ENCODE measurements around the gene NDUFS7. TPM values are rescaled to one million over a fixed set of nuclear protein-coding genes. Genes with fewer than 3 reads are reported as not detected.

Gene NDUFS7
- total and polyA plus RNA-seq, 2 experiments from 2014 or later: 264 to 455 TPM

GRCh38 chr19:1387684-1388636 is 4.3 kb downstream of the NDUFS7 start:
- H3K4me1 ChIP-seq (ENCODE audit: low read depth): no peaks in the 10 kb centered on the region
- H3K27me3 ChIP-seq: no peaks in the 10 kb centered on the region
- no peak for TF ChIP-seq CTCF (IDR thresholded peaks at IDR 0.05; ENCODE audit: low read depth, low read length)
- no peak for DNase-seq (ENCODE audit: low read depth in 1 of 2, low spot score in 1 of 2)
- H3K4me3 ChIP-seq: no peak overlapping the region
- no peaks in the 10 kb centered on the region for H3K9me3 ChIP-seq (ENCODE audit: low read depth)
- H3K36me3 ChIP-seq: peaks cover 25% of the 10 kb centered on the region
- H3K27ac ChIP-seq: no peak overlapping the region

GRCh38 chr19:1388637-1389026 is 4.9 kb downstream of the NDUFS7 start:
- Histone ChIP-seq H3K27ac (no peak overlapping the region), H3K27me3 (no peaks in the 10 kb centered on the region), H3K4me1 (ENCODE audit: low read depth) (no peaks in the 10 kb centered on the region), H3K36me3 (peaks cover 25% of the 10 kb centered on the region), H3K9me3 (ENCODE audit: low read depth) (no peaks in the 10 kb centered on the region), H3K4me3 (no peak overlapping the region)
- no peak for TF ChIP-seq CTCF (IDR thresholded peaks at IDR 0.05; ENCODE audit: low read depth, low read length)
- no peak for DNase-seq (ENCODE audit: low read depth in 1 of 2, low spot score in 1 of 2)

- Histone ChIP-seq H3K4me1 (ENCODE audit: low read depth) (no peaks in the 10 kb centered on the region), H3K9me3 (ENCODE audit: low read depth) (no peaks in the 10 kb centered on the region)
Measured at GRCh38 chr19:1389033-1389940, 5.6 kb downstream of the NDUFS7 start.

GRCh38 chr19:1390890-1391423 is 7.2 kb downstream of the NDUFS7 start:
- Histone ChIP-seq H3K36me3 (peaks cover 25% of the 10 kb centered on the region), H3K9me3 (ENCODE audit: low read depth) (no peaks in the 10 kb centered on the region), H3K27ac (no peak overlapping the region), H3K27me3 (no peaks in the 10 kb centered on the region), H3K4me1 (ENCODE audit: low read depth) (no peaks in the 10 kb centered on the region), H3K4me3 (no peak overlapping the region)
- no peak for TF ChIP-seq CTCF (IDR thresholded peaks at IDR 0.05; ENCODE audit: low read depth, low read length)
- DNase-seq (ENCODE audit: low read depth in 1 of 2, low spot score in 1 of 2): no peak

More at GRCh38 chr19:1389033-1389940, 5.6 kb downstream of the NDUFS7 start:
- Histone ChIP-seq H3K27ac (no peak overlapping the region), H3K27me3 (no peaks in the 10 kb centered on the region), H3K36me3 (peaks cover 25% of the 10 kb centered on the region), H3K4me3 (no peak overlapping the region)
- no peak for TF ChIP-seq CTCF (IDR thresholded peaks at IDR 0.05; ENCODE audit: low read depth, low read length)
- no peak for DNase-seq (ENCODE audit: low read depth in 1 of 2, low spot score in 1 of 2)

GRCh38 chr19:1392407-1392806 is 8.7 kb downstream of the NDUFS7 start:
- H3K36me3 ChIP-seq: peaks cover 25% of the 10 kb centered on the region
- no peaks in the 10 kb centered on the region for H3K9me3 ChIP-seq (ENCODE audit: low read depth)
- H3K27ac ChIP-seq: no peak overlapping the region
- H3K4me3 ChIP-seq: no peak overlapping the region
- no peak for TF ChIP-seq CTCF (IDR thresholded peaks at IDR 0.05; ENCODE audit: low read depth, low read length)
- DNase-seq (ENCODE audit: low read depth in 1 of 2, low spot score in 1 of 2): no peak
- no peaks in the 10 kb centered on the region for H3K27me3 ChIP-seq
- no peaks in the 10 kb centered on the region for H3K4me1 ChIP-seq (ENCODE audit: low read depth)
